Stimulated activated CD4-positive, alpha-beta T cell treated with anti-CD3 and anti-CD28 coated beads, Interleukin-12 subunit alpha, Interleukin-12 subunit beta, amount 100 ng/mL, for 24 hours (primary cell): ENCODE data around the gene SLC39A5.
"Not testable (repeated sequence)": the region's sequence is repeated elsewhere in the genome, so short reads cannot be mapped to it uniquely, and the experiment has no call there.

Source experiments
- DNase-seq, 2 experiments: peaks; one replicate each; pipeline ENCODE4 v3.0.0-alpha.2; 2020; ENCODE audit warnings: low read depth in 2 of 2

The SLC39A5 gene

GRCh38 chr12:56229916-56230431 lies at the start of gene SLC39A5:
Gene SLC39A5 (plus strand): TSS chr12:56230051. CDS start chr12:56231275, 1,224 bp downstream.
- DNase-seq: no peak

DNA sequence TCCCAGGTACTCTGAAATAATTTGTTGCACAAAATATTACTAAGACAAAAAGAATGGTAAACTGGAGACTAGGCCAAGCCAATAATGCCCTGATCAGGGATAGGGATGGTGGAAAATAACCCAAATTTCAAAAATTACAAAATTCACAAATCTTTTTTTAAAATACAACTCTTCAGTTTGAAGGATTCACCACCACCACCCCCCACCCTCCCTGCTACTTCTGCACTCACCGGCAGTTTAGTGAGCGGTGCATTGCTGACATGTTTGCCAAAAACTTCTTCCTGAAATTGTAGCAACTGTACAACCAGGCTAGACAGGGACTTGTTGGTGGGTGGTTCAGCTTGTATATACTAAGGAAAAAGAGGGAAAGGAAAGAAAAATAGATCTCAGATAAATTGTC lies 42.9 kb upstream of the SLC39A5 start:
- no peak for DNase-seq

DNA sequence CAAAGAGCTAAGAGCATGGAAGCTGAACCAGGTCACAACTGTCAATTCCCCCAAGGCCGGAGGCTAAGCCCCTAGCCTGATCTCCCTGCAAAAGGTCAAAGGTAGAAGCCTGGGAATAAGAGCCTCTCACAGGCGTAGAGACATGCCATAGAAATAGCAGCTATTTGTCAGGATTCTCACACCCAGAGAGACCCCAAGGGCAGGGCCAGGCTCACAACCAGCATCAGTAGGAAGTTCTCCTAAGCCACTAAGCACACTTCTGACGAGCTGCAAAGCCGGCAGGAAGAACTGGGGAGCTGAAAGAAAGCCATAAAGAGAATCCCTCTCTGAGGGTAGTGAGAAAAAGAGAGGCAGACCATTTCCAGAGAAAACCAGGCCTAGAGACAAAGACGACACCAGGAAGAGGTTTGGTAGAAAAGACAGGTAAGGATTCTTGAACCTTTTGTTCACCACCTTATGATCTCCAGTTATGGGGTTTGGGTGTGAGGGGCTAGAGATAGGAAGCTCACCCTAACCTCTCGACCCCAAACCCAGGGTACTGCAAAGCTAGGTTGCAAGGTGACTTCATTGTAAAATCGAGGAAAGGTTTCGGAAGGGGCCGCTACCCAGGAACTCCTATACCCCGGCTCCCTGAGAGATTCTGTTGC lies 41.6 kb upstream of the SLC39A5 start:
- no peak for DNase-seq

- DNase-seq: peak in 1 of 2 experiments; percentile 4
Measured at GRCh38 chr12:56188778-56189098, 41.1 kb upstream of the SLC39A5 start.

GRCh38 chr12:56189099-56189917 lies 40.5 kb upstream of the SLC39A5 start, which contains the start of gene SMARCC2:
Gene SMARCC2 (minus strand): TSS chr12:56189483. CDS start chr12:56189461, 22 bp downstream.
- DNase-seq: peak; percentile 71 to 75

DNA sequence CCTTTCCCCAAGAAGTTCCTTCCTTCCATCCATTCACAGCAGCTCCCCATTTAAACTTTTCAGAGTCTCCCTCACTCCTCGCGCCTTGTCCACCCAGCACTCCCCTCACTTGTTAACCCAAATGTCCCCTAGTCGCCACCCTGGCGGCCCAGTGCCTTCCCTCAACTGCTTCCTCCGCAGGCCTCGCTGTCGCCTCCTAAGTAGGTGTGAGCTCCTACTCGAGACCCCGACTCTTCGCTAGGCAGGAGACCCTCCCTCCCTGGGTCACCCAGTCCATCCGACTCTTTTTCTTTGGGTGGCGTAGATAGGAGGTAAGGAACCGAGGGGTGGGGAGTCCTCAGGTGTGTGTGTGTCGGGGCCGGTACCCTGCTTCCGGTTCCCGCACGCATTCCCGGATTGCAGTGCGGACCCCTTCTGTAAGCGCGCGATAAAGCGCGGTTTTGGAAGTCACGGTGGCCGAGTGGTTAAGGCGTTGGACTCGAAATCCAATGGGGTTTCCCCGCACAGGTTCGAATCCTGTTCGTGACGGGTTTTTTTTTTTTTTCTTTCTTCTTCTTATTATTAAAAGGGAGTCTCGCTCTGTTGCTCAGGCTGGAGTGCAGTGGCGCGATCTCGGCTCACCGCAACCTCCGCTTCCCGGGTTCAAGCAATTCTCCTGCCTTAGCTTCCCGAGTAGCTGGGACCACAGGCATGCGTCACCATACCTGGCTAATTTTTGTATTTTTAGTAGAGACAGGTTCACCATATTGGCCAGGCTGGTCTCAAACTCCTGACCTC lies 39.7 kb upstream of the SLC39A5 start:
- DNase-seq: peak; percentile 93 to 94

GRCh38 chr12:56190695-56191155 lies 39.1 kb upstream of the SLC39A5 start:
- no peak for DNase-seq

DNA sequence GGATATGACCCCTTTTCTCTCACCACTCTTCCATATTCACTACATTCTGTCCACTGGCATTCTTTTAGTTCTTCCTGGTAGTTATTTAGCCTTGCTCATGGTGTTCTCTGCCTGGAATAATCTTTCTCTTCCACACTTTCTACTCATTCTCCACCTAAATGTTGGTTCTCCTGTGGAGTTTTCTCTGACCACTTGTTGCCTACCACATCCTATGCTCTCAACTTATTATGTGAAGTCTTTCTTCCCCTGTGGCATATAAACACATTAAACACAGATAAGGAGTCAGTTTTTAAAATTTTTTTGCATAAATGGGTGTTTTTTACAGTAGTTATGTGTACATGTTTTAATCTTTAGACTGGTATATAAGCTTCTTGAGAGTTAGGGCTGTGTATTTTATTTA lies 37.3 kb upstream of the SLC39A5 start:
- no peak for DNase-seq

GRCh38 chr12:56193025-56193578 lies 36.7 kb upstream of the SLC39A5 start:
- peak; percentile 31 to 69 for DNase-seq

DNA sequence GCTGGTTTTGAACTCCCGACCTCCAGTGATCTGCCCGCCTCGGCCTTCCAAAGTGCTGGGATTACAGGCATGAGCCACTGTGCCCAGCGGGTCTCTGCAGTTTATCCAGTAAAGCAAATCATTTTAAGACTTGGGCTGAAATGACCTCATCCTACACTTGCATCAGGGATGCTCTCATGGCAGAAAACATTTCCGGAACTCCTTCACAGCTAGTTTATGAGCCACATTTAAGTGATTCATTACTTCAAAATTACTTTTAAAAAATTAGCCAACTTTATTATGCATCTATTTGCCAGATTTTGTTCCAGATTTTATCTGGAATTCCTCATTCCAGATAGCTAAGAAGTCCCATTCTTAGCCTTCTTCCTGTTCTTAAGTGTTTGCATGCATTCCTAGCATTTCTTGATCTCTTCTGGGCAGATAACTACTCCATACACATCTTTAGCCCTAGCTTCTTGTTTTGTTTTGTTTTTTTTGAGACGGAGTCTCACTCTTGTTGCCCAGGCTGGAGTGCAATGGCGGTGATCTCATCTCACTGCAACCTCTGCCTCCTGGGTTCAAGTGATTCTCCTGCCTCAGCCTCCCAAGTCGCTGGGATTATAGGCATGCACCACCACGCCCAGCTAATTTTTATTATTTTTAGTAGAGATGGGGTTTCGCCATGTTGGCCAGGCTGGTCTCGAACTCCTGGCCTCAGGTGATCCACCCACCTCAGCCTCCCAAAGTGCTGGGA lies 32.9 kb upstream of the SLC39A5 start:
- DNase-seq: not testable (repeated sequence)

DNA sequence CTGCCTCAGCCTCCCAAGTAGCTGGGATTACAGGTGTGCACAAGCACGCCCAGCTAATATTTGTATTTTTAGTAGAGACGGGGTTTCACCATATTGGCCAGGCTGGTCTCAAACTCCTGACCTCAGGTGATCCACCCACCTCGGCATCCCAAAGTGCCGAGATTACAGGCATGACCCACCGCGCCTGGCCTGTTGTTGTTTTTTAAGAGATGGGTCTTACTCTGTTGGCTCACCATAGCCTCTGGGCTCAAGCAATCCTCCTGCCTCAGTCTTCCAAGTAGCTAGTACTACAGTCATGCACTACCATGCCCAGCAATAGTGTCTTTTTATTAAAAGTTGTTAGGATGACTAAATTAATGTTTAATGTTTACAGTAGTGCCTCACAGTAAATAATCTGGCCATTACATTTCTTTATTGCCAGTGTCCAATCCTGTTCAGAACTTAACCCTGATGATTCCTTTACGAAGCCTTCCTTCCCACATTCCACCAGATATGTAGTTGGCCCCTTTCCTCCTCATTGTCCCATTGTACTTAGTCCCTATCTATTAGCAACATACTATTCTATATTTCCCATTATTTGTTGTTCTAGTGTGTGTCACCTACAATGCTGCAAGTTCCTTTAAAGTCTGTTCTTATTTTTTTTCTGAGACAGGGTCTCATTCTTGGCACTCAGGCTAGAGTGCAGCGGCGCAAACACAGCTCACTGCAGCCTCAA lies 31.8 kb upstream of the SLC39A5 start:
- no peak for DNase-seq

DNA sequence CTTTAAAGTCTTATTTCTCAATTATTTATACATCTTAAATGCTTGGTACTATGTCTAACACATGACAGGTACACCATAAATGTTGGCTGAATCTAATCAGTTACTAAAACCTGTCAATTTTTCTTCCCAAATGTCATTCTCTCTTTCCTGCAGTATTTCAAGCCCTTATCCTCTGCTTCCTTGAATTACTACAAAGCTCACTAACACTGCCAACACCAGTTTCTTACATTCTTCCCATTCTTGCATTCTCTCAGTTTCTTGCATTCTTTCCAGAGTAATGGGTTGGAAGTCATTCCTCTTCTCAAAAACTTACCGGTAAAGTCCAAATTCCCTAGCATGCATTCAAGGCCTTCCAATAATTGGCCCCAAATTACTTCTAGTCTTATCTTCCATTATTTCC lies 31.0 kb upstream of the SLC39A5 start:
- no peak for DNase-seq

DNA sequence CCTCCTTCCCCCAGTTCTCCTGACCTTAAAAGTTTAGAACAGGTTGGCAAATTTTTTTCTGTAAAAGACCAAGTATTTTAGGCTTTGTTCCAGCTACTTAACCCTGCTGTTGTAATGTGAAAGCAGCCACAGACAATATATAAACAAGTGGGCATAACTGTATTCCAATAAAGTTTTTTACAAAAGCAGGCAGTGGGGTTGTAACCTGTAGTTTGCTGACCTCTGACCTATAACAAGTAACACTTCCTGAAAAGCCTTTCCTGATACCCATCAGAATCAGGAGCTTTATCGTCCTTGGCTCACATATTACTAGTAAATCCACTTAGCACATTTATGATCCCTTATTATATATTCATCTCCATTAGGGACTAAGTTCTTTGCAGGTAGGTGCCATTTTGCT lies 27.5 kb upstream of the SLC39A5 start:
- no peak for DNase-seq

DNA sequence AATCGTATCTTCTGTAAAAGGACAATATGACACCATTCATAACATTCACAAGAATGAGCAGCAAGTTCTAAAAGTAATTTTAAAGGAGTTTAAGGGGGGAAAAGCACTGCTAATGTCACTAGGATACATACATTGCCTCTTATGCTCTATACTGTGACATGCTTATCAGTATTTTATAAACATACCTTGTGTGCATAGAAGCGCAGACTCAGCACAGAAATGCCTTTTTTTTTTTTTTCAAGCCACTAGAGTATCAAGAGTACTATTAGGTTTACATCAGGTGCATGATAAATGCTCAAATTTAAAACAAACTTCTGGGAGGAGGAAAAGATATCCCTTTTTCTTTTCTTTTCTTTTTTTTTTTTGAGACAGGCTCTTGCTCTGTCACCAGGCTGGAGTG lies 27.0 kb upstream of the SLC39A5 start:
- DNase-seq: no peak

DNA sequence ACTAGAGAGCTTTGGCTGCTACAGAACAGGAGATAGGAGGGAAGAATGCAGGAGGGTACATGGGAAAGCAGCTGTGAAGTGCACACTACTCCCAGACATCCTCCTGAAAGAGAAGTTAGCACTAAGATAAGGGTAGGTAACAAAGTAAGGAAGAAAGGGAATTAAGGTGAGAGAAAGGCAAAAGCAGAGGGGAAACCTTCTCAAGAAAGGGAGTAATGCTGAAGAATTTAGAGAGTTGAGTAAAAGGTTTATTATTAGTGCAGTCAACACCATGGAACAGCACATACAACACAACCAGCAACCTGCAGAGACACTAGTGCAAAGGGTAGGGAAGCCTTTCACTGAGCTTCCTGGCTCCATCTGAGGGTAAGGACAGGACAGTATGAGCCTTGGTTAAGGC lies 25.6 kb upstream of the SLC39A5 start:
- DNase-seq: no peak

DNA sequence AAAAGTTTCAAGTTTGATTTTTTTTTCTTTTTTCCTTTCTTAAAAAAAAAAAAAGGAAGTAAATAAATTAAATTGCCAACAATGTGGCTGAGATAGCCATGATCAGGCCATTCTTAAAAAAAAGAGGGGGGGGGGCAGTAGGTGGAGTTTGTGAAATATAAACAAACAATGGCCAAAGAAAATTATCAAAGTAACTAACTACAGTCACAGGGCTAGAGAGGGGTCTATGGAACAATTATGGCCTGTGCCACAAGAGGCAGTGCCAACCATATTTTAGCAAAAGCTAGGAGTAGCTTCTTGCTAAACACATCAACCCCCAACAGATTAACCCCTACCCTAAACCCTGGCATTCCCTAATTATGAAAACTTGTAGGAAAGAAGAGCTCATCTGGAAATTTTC lies 24.4 kb upstream of the SLC39A5 start:
- no peak for DNase-seq

DNA sequence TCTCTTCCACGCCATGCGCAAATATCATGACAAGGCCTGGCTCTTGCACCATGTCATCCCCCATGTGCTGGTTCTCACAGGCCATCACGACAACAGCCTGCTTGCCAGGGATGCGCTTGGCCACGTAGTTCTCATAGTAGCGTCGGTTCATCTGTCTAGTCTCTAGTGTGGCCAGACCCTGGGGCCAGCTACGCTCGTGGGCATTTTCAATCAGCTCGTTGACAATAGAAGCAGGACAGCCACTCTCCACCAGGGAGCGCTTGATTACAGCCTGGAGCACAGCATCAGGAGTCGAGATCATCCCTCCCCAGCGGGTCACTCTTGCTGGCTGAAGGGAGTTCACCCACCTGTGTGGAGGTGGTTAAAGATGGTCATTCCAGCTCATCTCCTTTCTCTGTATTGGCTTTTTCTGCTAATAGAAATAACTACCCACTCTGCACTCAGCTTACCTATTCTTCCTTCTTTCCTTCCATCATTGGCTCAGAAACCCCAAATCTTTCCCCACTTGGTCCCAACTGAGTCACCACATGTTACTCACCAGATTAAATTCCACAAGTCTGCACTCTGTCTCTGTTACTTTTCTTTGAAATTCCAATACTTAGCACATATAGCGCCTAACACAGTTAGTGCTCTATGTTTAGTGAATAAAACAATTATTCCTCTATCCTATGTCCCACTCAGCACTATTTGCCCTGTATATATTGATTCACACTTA lies 23.2 kb upstream of the SLC39A5 start:
- peak in 1 of 2 experiments; percentile 24 for DNase-seq

DNA sequence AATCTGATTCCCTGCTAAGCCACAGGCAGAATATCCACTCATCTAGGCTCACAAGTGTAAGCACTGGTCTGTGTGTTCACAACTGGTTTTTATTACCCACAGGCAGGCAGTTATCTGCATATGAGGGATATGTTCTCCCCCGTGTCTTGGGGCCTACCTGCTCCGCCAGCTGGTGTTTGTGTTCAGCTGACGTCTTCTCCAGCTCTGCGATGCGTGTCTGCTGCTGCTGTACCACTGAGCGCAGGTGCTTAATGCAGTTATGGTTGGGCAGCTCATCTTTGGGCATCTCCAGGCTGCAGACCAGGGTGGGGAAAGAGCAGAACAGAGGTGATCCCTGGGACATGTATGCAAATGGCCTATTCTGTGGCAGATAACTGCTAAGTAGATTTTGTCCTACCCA lies 21.8 kb upstream of the SLC39A5 start:
- no peak for DNase-seq

DNA sequence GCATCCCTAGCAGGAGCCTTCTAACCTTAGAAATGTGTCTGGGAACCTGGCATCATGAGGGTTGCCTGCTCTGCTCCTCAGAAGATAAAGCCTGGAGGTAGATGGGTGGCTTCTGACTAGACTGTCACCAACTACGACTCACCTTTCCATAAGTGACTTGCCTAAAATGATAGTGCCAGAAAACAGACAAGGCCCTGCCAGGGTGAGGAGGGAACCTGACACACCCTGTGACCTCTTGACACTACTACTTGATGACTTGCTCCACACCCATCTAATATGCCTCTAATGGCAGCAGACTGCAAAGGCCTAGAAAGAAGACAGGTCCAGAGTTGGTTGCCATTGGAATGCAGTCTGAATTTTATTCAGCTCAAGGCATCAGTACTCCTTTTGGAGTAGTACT lies 17.5 kb upstream of the SLC39A5 start:
- DNase-seq: no peak

DNA sequence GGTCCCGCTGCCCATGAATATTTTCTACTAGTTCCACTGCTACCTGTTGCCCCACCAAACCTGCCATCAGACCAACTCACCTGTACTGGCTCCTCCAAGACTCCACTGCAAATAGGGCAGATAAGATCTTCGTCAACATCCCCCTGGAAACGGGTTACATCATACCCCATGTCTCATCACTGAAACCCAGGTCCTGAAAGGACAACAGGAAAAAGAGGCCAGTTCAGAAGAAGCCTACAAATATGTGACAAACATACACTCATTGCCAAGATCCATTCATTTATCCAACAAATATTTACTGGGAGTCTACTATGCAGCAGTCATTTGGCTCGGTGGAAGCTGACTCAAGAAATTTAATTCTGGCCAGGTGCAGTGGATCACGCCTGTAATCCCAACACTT lies 16.0 kb upstream of the SLC39A5 start:
- no peak for DNase-seq
